Muscle layer of colon (tissue), 2 donors: Measurements from ENCODE around the gene SLC7A8.
"Not testable (repeated sequence)": the region's sequence is repeated elsewhere in the genome, so short reads cannot be mapped to it uniquely, and the experiment has no call there.

Experiments
- H3K27ac ChIP-seq: one replicate; pipeline ENCODE4 v1.7.0; 2013; ENCODE audit warnings: low read depth, mild to moderate bottlenecking, low read length, moderate library complexity
- H3K27me3 ChIP-seq, 2 donors: one replicate each; pipeline ENCODE4 v1.7.0; 2013; ENCODE audit warnings: low read length in 2 of 2, mild to moderate bottlenecking in 2 of 2; ENCODE audit not compliant: insufficient read depth in 2 of 2, control insufficient read depth in 1 of 2
- H3K36me3 ChIP-seq: one replicate; pipeline ENCODE4 v1.7.0; 2013; ENCODE audit warnings: mild to moderate bottlenecking, low read length; ENCODE audit not compliant: insufficient read depth
- H3K4me1 ChIP-seq: one replicate; pipeline ENCODE4 v1.7.0; 2013; ENCODE audit warnings: mild to moderate bottlenecking, low read length; ENCODE audit not compliant: insufficient read depth
- H3K4me3 ChIP-seq, 2 donors: one replicate each; pipeline ENCODE4 v1.7.0; 2013; ENCODE audit warnings: low read length in 2 of 2, low read depth in 1 of 2, mild to moderate bottlenecking in 1 of 2, moderate library complexity in 1 of 2
- H3K9ac ChIP-seq: one replicate; pipeline ENCODE4 v1.7.0; 2013; ENCODE audit warnings: low read length
- H3K9me3 ChIP-seq: one replicate; pipeline ENCODE4 v1.7.0; 2013; ENCODE audit warnings: mild to moderate bottlenecking, low read length
- donor health status: abdominal sarcoma.
- donor health status: Adenocarcinoma of cecum.

The SLC7A8 gene

GRCh38 chr14:23206422-23207145, 23.1 kb upstream of the SLC7A8 start:
- Histone ChIP-seq H3K27me3 (no peaks in the 10 kb centered on the region), H3K4me1 (no peaks in the 10 kb centered on the region), H3K4me3 (no peak overlapping the region), H3K9ac (no peak overlapping the region), H3K36me3 (no peaks in the 10 kb centered on the region), H3K9me3 (no peaks in the 10 kb centered on the region), H3K27ac (no peak overlapping the region)

GRCh38 chr14:23202001-23202400, 18.5 kb upstream of the SLC7A8 start:
- Histone ChIP-seq H3K36me3 (no peaks in the 10 kb centered on the region), H3K9me3 (no peaks in the 10 kb centered on the region), H3K27ac (no peak overlapping the region), H3K4me1 (no peaks in the 10 kb centered on the region), H3K9ac (no peak overlapping the region), H3K4me3 (no peak overlapping the region), H3K27me3 (no peaks in the 10 kb centered on the region)

GRCh38 chr14:23199141-23199540, 15.7 kb upstream of the SLC7A8 start:
- not testable (repeated sequence) for H3K27ac ChIP-seq, H3K9ac ChIP-seq, H3K9me3 ChIP-seq, H3K4me1 ChIP-seq, H3K27me3 ChIP-seq, H3K36me3 ChIP-seq, H3K4me3 ChIP-seq

- H3K27me3 ChIP-seq, H3K4me1 ChIP-seq, H3K36me3 ChIP-seq, H3K9me3 ChIP-seq, H3K9ac ChIP-seq, H3K27ac ChIP-seq, H3K4me3 ChIP-seq: not testable (repeated sequence)
Measured at GRCh38 chr14:23196487-23196886, 13.0 kb upstream of the SLC7A8 start.

- no peaks in the 10 kb centered on the region for H3K27me3 ChIP-seq
- no peak overlapping the region for H3K4me3 ChIP-seq
- H3K4me1 ChIP-seq, result no peaks in the 10 kb centered on the region
- H3K9me3 ChIP-seq, result no peaks in the 10 kb centered on the region
- H3K36me3 ChIP-seq, result no peaks in the 10 kb centered on the region
- H3K9ac ChIP-seq, result no peak overlapping the region
- H3K27ac ChIP-seq, result no peak overlapping the region
Measured at GRCh38 chr14:23195552-23196101, 12.2 kb upstream of the SLC7A8 start.

- H3K36me3 ChIP-seq, result no peaks in the 10 kb centered on the region
- no peak overlapping the region for H3K4me3 ChIP-seq
- no peaks in the 10 kb centered on the region for H3K9me3 ChIP-seq
- no peaks in the 10 kb centered on the region for H3K27me3 ChIP-seq
- H3K27ac ChIP-seq, result no peak overlapping the region
- no peak overlapping the region for H3K9ac ChIP-seq
- H3K4me1 ChIP-seq, result no peaks in the 10 kb centered on the region
Measured at GRCh38 chr14:23193432-23193831, 10.0 kb upstream of the SLC7A8 start.

GRCh38 chr14:23187925-23188324, 4.5 kb upstream of the SLC7A8 start:
- Histone ChIP-seq H3K27ac (no peak overlapping the region), H3K4me1 (no peaks in the 10 kb centered on the region), H3K9me3 (no peaks in the 10 kb centered on the region), H3K36me3 (no peaks in the 10 kb centered on the region), H3K9ac (no peak overlapping the region), H3K27me3 (no peaks in the 10 kb centered on the region), H3K4me3 (no peak overlapping the region)

- H3K9ac ChIP-seq, result no peak overlapping the region
- no peaks in the 10 kb centered on the region for H3K36me3 ChIP-seq
- H3K9me3 ChIP-seq, result no peaks in the 10 kb centered on the region
- no peaks in the 10 kb centered on the region for H3K27me3 ChIP-seq
- no peak overlapping the region for H3K4me3 ChIP-seq
- no peak overlapping the region for H3K27ac ChIP-seq
- H3K4me1 ChIP-seq, result peaks cover 7% of the 10 kb centered on the region
Measured at GRCh38 chr14:23186913-23187654, 3.6 kb upstream of the SLC7A8 start.

- no peak overlapping the region for H3K4me3 ChIP-seq
- H3K27ac ChIP-seq, result no peak overlapping the region
- H3K27me3 ChIP-seq, result no peaks in the 10 kb centered on the region
- no peak overlapping the region for H3K9ac ChIP-seq
- peaks cover 8% of the 10 kb centered on the region for H3K4me1 ChIP-seq
- no peaks in the 10 kb centered on the region for H3K36me3 ChIP-seq
- no peaks in the 10 kb centered on the region for H3K9me3 ChIP-seq
Measured at GRCh38 chr14:23185063-23185462, 1.6 kb upstream of the SLC7A8 start.

GRCh38 chr14:23183158-23183470, 346 bp downstream of the SLC7A8 start:
- no peaks in the 10 kb centered on the region for H3K9me3 ChIP-seq
- H3K27ac ChIP-seq, result peak overlapping the region; percentile 22
- peak overlapping the region; percentile 49 to 69 for H3K4me3 ChIP-seq
- H3K27me3 ChIP-seq, result no peaks in the 10 kb centered on the region
- no peaks in the 10 kb centered on the region for H3K36me3 ChIP-seq
- H3K4me1 ChIP-seq, result peaks cover 8% of the 10 kb centered on the region
- H3K9ac ChIP-seq, result no peak overlapping the region

GRCh38 chr14:23182372-23183157, 895 bp downstream of the SLC7A8 start:
- no peak overlapping the region for H3K27ac ChIP-seq
- H3K36me3 ChIP-seq, result no peaks in the 10 kb centered on the region
- no peak overlapping the region for H3K9ac ChIP-seq
- peak overlapping the region; percentile 49 to 69 for H3K4me3 ChIP-seq
- H3K9me3 ChIP-seq, result no peaks in the 10 kb centered on the region
- no peaks in the 10 kb centered on the region for H3K27me3 ChIP-seq
- peaks cover 8% of the 10 kb centered on the region for H3K4me1 ChIP-seq
